Parathyroid adenoma (tissue), 2 donors: ENCODE results near the gene PDE9A.

ENCODE experiments used
- H2AFZ ChIP-seq: fragments of 300-600 bp; sonication (generic); one replicate; pipeline ENCODE4 v1.7.0; 2017; ENCODE audit warnings: antibody characterized with exemption, mild to moderate bottlenecking
- H3K27ac ChIP-seq: fragments of 300-600 bp; sonication (generic); one replicate; pipeline ENCODE4 v1.7.0; 2017
- H3K27me3 ChIP-seq: fragments of 300-600 bp; sonication (generic); one replicate; pipeline ENCODE4 v1.7.0; 2017; ENCODE audit warnings: low read length; ENCODE audit not compliant: control insufficient read depth, insufficient read depth
- H3K36me3 ChIP-seq: fragments of 300-600 bp; sonication (generic); one replicate; pipeline ENCODE4 v1.7.0; 2017; ENCODE audit warnings: low read length; ENCODE audit not compliant: control insufficient read depth, insufficient read depth
- H3K4me1 ChIP-seq: fragments of 300-600 bp; sonication (generic); one replicate; pipeline ENCODE4 v1.7.0; 2017; ENCODE audit warnings: control low read depth
- H3K4me2 ChIP-seq: fragments of 300-600 bp; sonication (generic); one replicate; pipeline ENCODE4 v1.7.0; 2017; ENCODE audit warnings: low read length
- H3K4me3 ChIP-seq: fragments of 300-600 bp; sonication (generic); one replicate; pipeline ENCODE4 v1.7.0; 2017; ENCODE audit warnings: low read depth, low read length
- H3K79me2 ChIP-seq: fragments of 300-600 bp; sonication (generic); one replicate; pipeline ENCODE4 v1.7.0; 2017; ENCODE audit warnings: control low read depth
- H3K9ac ChIP-seq: fragments of 300-600 bp; sonication (generic); one replicate; pipeline ENCODE4 v1.7.0; 2017; ENCODE audit warnings: mild to moderate bottlenecking
- H3K9me3 ChIP-seq: fragments of 300-600 bp; sonication (generic); one replicate; pipeline ENCODE4 v1.7.0; 2017; ENCODE audit warnings: low read length; ENCODE audit not compliant: control insufficient read depth
- TF ChIP-seq, protein P1 (sequence below): fragments of 300-600 bp; sonication (generic); IDR thresholded peaks from one replicate; pipeline ENCODE4 v1.7.0; 2017; ENCODE audit warnings: antibody characterized with exemption, mild to moderate bottlenecking
- donor health status: primary hyperparathyroidism.

The PDE9A gene

DNA sequence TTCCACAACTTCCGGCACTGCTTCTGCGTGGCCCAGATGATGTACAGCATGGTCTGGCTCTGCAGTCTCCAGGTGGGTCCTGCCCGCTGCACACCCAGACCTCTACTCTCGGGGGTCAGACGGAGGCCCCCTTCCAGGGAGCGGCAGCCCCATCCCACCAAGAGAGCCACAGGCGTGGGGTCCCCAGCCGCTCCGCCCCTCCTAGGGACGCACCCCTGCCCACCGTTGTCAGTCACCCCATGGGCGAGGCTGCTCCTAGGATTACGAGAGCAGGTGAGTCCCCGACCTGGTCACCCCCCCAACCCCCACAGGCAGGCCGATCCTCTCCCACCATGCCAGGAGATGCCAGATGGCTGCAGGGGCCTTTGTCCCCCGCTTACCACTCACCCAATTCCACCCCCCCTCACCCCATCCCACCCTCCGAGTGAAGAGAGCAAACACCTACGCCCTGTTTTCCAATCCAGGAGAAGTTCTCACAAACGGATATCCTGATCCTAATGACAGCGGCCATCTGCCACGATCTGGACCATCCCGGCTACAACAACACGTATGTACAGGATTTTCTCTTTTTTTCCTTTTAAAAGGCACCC lies 107.0 kb downstream of the PDE9A start:
- H3K36me3 ChIP-seq, result no peaks in the 10 kb centered on the region
- no peak overlapping the region for H3K27ac ChIP-seq
- no peak overlapping the region for H3K4me3 ChIP-seq
- H2AFZ ChIP-seq, result no peak overlapping the region
- H3K4me2 ChIP-seq, result no peak overlapping the region
- no peaks in the 10 kb centered on the region for H3K4me1 ChIP-seq
- no peaks in the 10 kb centered on the region for H3K9me3 ChIP-seq
- no peaks in the 10 kb centered on the region for H3K79me2 ChIP-seq
- no peak overlapping the region for H3K9ac ChIP-seq
- TF ChIP-seq, protein P1, sequence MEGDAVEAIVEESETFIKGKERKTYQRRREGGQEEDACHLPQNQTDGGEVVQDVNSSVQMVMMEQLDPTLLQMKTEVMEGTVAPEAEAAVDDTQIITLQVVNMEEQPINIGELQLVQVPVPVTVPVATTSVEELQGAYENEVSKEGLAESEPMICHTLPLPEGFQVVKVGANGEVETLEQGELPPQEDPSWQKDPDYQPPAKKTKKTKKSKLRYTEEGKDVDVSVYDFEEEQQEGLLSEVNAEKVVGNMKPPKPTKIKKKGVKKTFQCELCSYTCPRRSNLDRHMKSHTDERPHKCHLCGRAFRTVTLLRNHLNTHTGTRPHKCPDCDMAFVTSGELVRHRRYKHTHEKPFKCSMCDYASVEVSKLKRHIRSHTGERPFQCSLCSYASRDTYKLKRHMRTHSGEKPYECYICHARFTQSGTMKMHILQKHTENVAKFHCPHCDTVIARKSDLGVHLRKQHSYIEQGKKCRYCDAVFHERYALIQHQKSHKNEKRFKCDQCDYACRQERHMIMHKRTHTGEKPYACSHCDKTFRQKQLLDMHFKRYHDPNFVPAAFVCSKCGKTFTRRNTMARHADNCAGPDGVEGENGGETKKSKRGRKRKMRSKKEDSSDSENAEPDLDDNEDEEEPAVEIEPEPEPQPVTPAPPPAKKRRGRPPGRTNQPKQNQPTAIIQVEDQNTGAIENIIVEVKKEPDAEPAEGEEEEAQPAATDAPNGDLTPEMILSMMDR, result no peak
- no peaks in the 10 kb centered on the region for H3K27me3 ChIP-seq

DNA sequence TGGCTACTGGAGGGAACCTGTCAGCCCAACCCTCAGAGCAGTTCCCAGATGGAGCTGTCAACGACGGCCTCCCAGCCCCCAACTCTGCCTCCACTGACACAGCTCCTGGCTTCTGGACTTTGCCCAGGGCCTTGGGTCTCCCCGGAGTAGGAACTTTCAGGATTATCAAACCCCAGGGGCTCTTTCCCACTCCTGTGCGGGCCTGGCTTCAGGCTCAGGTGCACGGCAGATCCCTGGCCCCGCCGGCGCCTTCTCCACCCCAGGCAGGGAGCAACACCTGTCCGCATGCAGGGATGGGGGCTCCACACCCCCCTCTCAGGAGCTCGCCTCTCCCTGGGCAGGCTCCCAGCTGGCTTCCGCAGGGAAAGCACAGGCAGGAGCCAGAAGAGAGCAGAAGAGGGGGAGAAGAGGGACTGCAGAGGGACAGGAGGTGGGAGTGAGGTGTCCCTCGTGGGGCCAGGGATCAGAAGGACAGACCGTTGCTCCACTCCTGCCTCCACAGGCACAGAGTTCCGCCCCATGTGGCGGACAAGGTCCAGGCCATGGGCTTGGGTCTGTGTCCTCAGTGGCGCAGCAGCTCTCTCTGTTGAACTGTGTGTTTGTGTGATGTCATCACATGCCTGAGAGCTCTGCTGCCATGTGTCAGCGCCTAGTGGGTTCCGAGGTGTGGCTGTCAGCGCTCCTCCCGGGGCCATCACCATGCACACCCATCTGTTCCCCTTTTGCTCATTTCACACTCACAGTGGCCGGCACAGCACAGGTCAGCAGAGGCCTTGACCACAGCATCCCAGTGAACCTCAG lies 107.7 kb downstream of the PDE9A start:
- Histone ChIP-seq H3K36me3 (no peaks in the 10 kb centered on the region), H3K79me2 (no peaks in the 10 kb centered on the region), H3K9me3 (no peaks in the 10 kb centered on the region), H3K9ac (no peak overlapping the region), H2AFZ (no peak overlapping the region), H3K4me1 (no peaks in the 10 kb centered on the region), H3K27me3 (no peaks in the 10 kb centered on the region), H3K4me3 (no peak overlapping the region), H3K4me2 (no peak overlapping the region), H3K27ac (no peak overlapping the region)
- TF ChIP-seq, protein P1, result no peak

DNA sequence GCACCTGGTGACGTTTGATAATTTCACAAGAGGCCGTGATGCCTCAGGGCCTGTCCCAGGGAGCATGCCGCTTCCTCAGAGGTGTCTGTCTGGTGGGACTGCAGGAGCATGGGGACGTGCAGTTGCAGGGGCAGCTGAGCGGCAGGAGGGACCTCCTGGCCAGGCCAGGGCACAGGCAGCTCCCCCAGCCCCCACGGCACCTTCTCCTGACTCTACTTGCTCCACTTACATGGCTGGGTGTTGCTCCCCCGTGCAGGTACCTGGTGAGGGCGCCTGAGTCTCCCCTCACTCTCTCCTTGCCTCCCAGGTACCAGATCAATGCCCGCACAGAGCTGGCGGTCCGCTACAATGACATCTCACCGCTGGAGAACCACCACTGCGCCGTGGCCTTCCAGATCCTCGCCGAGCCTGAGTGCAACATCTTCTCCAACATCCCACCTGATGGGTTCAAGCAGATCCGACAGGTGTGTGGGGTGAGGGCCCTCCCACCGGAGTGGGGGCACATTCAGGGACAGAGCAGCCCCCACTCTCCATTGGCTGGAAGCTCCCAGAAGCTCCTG lies 108.4 kb downstream of the PDE9A start:
- H3K4me3 ChIP-seq, result no peak overlapping the region
- no peak overlapping the region for H3K27ac ChIP-seq
- TF ChIP-seq, protein P1, result no peak
- H3K4me2 ChIP-seq, result no peak overlapping the region
- H3K36me3 ChIP-seq, result no peaks in the 10 kb centered on the region
- H3K9me3 ChIP-seq, result no peaks in the 10 kb centered on the region
- no peaks in the 10 kb centered on the region for H3K4me1 ChIP-seq
- H3K79me2 ChIP-seq, result no peaks in the 10 kb centered on the region
- H3K9ac ChIP-seq, result no peak overlapping the region
- H3K27me3 ChIP-seq, result no peaks in the 10 kb centered on the region
- H2AFZ ChIP-seq, result no peak overlapping the region

DNA sequence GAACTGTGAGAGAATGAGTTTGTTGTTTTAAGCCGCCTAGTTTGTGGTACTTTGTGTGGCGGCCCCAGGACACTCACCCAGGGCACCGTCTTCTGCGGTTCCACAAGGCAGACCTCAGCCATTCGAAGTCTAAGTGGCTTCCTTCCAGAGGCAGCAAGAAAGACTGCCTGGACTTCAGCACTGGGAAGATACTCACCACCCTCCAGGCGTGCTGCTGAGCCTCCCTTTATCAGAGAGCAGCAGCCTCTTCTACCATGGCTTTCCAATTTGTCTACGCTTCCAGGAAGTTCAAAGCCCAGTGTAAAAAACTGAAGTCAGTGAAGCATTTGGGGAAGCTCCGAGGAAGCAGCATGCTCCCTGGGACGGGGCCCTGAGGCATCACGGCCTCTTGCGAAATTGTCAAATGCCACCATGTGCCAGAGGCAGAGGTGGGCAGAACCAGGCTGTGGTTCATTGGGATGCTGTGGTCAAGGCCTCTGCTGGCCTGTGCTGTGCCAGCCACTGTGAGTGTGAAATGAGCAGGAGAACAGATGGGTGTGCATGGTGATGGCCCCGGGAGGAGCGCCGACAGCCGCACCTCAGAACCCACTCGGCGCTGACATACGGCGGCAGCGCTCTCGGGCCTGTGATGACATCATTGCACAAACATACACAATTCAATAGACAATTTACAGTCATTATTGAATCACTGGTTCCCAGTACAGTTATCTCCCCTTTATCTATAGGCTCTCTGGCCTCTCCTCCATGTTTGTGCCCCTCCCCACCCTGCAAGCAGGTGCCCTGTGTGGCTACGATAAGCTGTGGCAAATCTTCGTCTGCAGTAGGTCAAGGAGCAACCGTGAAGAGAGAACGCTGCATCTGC lies 110.4 kb downstream of the PDE9A start:
- Histone ChIP-seq H3K36me3 (no peaks in the 10 kb centered on the region), H3K4me1 (no peaks in the 10 kb centered on the region), H3K9ac (no peak overlapping the region), H3K4me3 (no peak overlapping the region), H3K9me3 (no peaks in the 10 kb centered on the region), H3K27me3 (no peaks in the 10 kb centered on the region), H2AFZ (no peak overlapping the region), H3K79me2 (no peaks in the 10 kb centered on the region), H3K4me2 (no peak overlapping the region), H3K27ac (no peak overlapping the region)
- TF ChIP-seq, protein P1, result no peak
